NCI-H2227 treated with DMSO at 0.1 percent for 48 hours (cell line): Measurements from ENCODE around the gene NCAM2.
A peak's percentile ranks its signal among the peaks of the same experiment; 100 is the strongest.

ENCODE experiments used
- DNase-seq: peaks from one replicate; lab custom pipeline; 2025; lab: John Stamatoyannopoulos, UW

NCAM2 gene

GRCh38 chr21:21175798-21176334 lies 177.7 kb downstream of the NCAM2 start:
- DNase-seq = peak; percentile 67

- no peak for DNase-seq
Observed at GRCh38 chr21:21177353-21177986, 179.3 kb downstream of the NCAM2 start.

GRCh38 chr21:21179619-21180298 lies 181.6 kb downstream of the NCAM2 start:
- DNase-seq = peak; percentile 81

GRCh38 chr21:21182401-21183010 lies 184.3 kb downstream of the NCAM2 start:
- DNase-seq = no peak

GRCh38 chr21:21183092-21183491 lies 184.9 kb downstream of the NCAM2 start:
- peak; percentile 81 for DNase-seq

- no peak for DNase-seq
Observed at GRCh38 chr21:21184771-21185528, 186.7 kb downstream of the NCAM2 start.

- DNase-seq = no peak
Observed at GRCh38 chr21:21187579-21187978, 189.4 kb downstream of the NCAM2 start.

- DNase-seq = peak; percentile 77
Observed at GRCh38 chr21:21188513-21189195, 190.4 kb downstream of the NCAM2 start.

- DNase-seq = no peak
Observed at GRCh38 chr21:21195417-21195943, 197.3 kb downstream of the NCAM2 start.

- no peak for DNase-seq
Observed at GRCh38 chr21:21196087-21196486, 197.9 kb downstream of the NCAM2 start.

- DNase-seq = no peak
Observed at GRCh38 chr21:21196848-21197247, 198.6 kb downstream of the NCAM2 start.

- no peak for DNase-seq
Observed at GRCh38 chr21:21199342-21200102, 201.3 kb downstream of the NCAM2 start.

GRCh38 chr21:21200103-21200938 lies 202.1 kb downstream of the NCAM2 start:
- DNase-seq = no peak

GRCh38 chr21:21200939-21201615 lies 202.9 kb downstream of the NCAM2 start:
- DNase-seq = no peak

GRCh38 chr21:21203822-21204339 lies 205.7 kb downstream of the NCAM2 start:
- no peak for DNase-seq

- no peak for DNase-seq
Observed at GRCh38 chr21:21204366-21204996, 206.3 kb downstream of the NCAM2 start.

- DNase-seq = no peak
Observed at GRCh38 chr21:21205604-21206003, 207.4 kb downstream of the NCAM2 start.

- no peak for DNase-seq
Observed at GRCh38 chr21:21210552-21210951, 212.3 kb downstream of the NCAM2 start.
